ENCODE measurements around the gene MALAT1. TPM values are rescaled to one million over a fixed set of nuclear protein-coding genes. Genes with fewer than 3 reads are reported as not detected.
A peak's percentile ranks its signal among the peaks of the same experiment; 100 is the strongest.
"Not testable (repeated sequence)": the region's sequence is repeated elsewhere in the genome, so short reads cannot be mapped to it uniquely, and the experiment has no call there.

The MALAT1 gene
- total and polyA plus RNA-seq, 2 donors: 141 to 27,753 TPM

GRCh38 chr11:65506290-65506771, 7.5 kb downstream of the MALAT1 start:
- WGBS: 24% methylated on average over 4 of the region's 4 CpGs
- peak overlapping the region; percentile 2 for H3K4me3 ChIP-seq (ENCODE audit: low read depth, low read length)
- no peaks in the 10 kb centered on the region for H3K4me1 ChIP-seq (ENCODE audit: insufficient read depth)
- H3K36me3 ChIP-seq (ENCODE audit: insufficient read depth): peaks cover 3% of the 10 kb centered on the region
- H3K27ac ChIP-seq (ENCODE audit: low read depth): peak overlapping the region; percentile 16
- DNase-seq (ENCODE audit: extremely low spot score): no peak

GRCh38 chr11:65506772-65507505, 8.1 kb downstream of the MALAT1 start:
- H3K36me3 ChIP-seq (ENCODE audit: insufficient read depth): peaks cover 3% of the 10 kb centered on the region
- no peaks in the 10 kb centered on the region for H3K4me1 ChIP-seq (ENCODE audit: insufficient read depth)
- H3K4me3 ChIP-seq (ENCODE audit: low read depth, low read length): no peak overlapping the region
- peak overlapping the region; percentile 67 for H3K27ac ChIP-seq (ENCODE audit: low read depth)
- DNase-seq (ENCODE audit: extremely low spot score): peak; percentile 73
- WGBS: 13% methylated on average over 7 of the region's 7 CpGs

GRCh38 chr11:65512311-65512710, 13.5 kb downstream of the MALAT1 start:
- H3K27ac ChIP-seq (ENCODE audit: low read depth); DNase-seq (ENCODE audit: extremely low spot score); H3K4me1 ChIP-seq (ENCODE audit: insufficient read depth); H3K4me3 ChIP-seq (ENCODE audit: low read depth, low read length); H3K36me3 ChIP-seq (ENCODE audit: insufficient read depth): not testable (repeated sequence)
- WGBS: 94% methylated on average over 3 of the region's 3 CpGs

GRCh38 chr11:65516135-65516968, 17.5 kb downstream of the MALAT1 start:
- 63% methylated on average over 5 of the region's 5 CpGs for WGBS
- Histone ChIP-seq H3K36me3 (ENCODE audit: insufficient read depth) (no peaks in the 10 kb centered on the region), H3K27ac (ENCODE audit: low read depth) (no peak overlapping the region), H3K4me3 (ENCODE audit: low read depth, low read length) (no peak overlapping the region), H3K4me1 (ENCODE audit: insufficient read depth) (no peaks in the 10 kb centered on the region)
- DNase-seq (ENCODE audit: extremely low spot score): no peak

- not testable (repeated sequence) for H3K36me3 ChIP-seq (ENCODE audit: insufficient read depth); H3K27ac ChIP-seq (ENCODE audit: low read depth); DNase-seq (ENCODE audit: extremely low spot score); H3K4me1 ChIP-seq (ENCODE audit: insufficient read depth); H3K4me3 ChIP-seq (ENCODE audit: low read depth, low read length)
- 88% methylated on average over 8 of the region's 8 CpGs for WGBS
Observed at GRCh38 chr11:65518941-65519549, 20.2 kb downstream of the MALAT1 start.

- not testable (repeated sequence) for DNase-seq (ENCODE audit: extremely low spot score); H3K4me1 ChIP-seq (ENCODE audit: insufficient read depth); H3K27ac ChIP-seq (ENCODE audit: low read depth); H3K36me3 ChIP-seq (ENCODE audit: insufficient read depth); H3K4me3 ChIP-seq (ENCODE audit: low read depth, low read length)
- 68% methylated on average over 20 of the region's 20 CpGs for WGBS
Observed at GRCh38 chr11:65521777-65522521, 23.1 kb downstream of the MALAT1 start.

GRCh38 chr11:65522718-65523630, 24.1 kb downstream of the MALAT1 start:
- H3K4me1 ChIP-seq (ENCODE audit: insufficient read depth); DNase-seq (ENCODE audit: extremely low spot score); H3K4me3 ChIP-seq (ENCODE audit: low read depth, low read length); H3K27ac ChIP-seq (ENCODE audit: low read depth); H3K36me3 ChIP-seq (ENCODE audit: insufficient read depth): not testable (repeated sequence)
- WGBS: 62% methylated on average over 18 of the region's 18 CpGs

- H3K27ac ChIP-seq (ENCODE audit: low read depth); H3K4me1 ChIP-seq (ENCODE audit: insufficient read depth); H3K36me3 ChIP-seq (ENCODE audit: insufficient read depth); DNase-seq (ENCODE audit: extremely low spot score); H3K4me3 ChIP-seq (ENCODE audit: low read depth, low read length): not testable (repeated sequence)
- WGBS: 91% methylated on average over 7 of the region's 7 CpGs
Observed at GRCh38 chr11:65523631-65523968, 24.8 kb downstream of the MALAT1 start.

GRCh38 chr11:65524014-65524740, 25.3 kb downstream of the MALAT1 start:
- WGBS: 27% methylated on average over 12 of the region's 12 CpGs
- Histone ChIP-seq H3K27ac (ENCODE audit: low read depth) (no peak overlapping the region), H3K4me1 (ENCODE audit: insufficient read depth) (no peaks in the 10 kb centered on the region), H3K4me3 (ENCODE audit: low read depth, low read length) (no peak overlapping the region), H3K36me3 (ENCODE audit: insufficient read depth) (peaks cover 3% of the 10 kb centered on the region)
- no peak for DNase-seq (ENCODE audit: extremely low spot score)

GRCh38 chr11:65524741-65525545, 26.1 kb downstream of the MALAT1 start, which contains the start of gene SCYL1:
Gene SCYL1 (plus strand): TSS chr11:65525083. CDS start chr11:65525154, 71 bp downstream.
- no peaks in the 10 kb centered on the region for H3K4me1 ChIP-seq (ENCODE audit: insufficient read depth)
- peak within 1 kb of the TSS; percentile 97 for H3K4me3 ChIP-seq (ENCODE audit: low read depth, low read length)
- H3K36me3 ChIP-seq (ENCODE audit: insufficient read depth): peaks cover 3% of the 10 kb centered on the region
- under 1% methylated on average over 75 of the region's 82 CpGs for WGBS
- peak within 1 kb of the TSS; percentile 71 for H3K27ac ChIP-seq (ENCODE audit: low read depth)
- DNase-seq (ENCODE audit: extremely low spot score): no peak
